GM12878 (cell line): ENCODE data around the gene MARCHF10. TPM values are rescaled to one million over a fixed set of nuclear protein-coding genes. Genes with fewer than 3 reads are reported as not detected.

Source experiments
- ATAC-seq: fragments of 200-7000 bp; cut with Tn5 transposase; 3 replicates; pipeline ENCODE4 v1.9.1; 2020; ENCODE audit warnings: mild to moderate bottlenecking, moderate library complexity
- BruUV-seq: library from RNA; stranded (reverse); fragments of 400-500 nt; replicated peaks from 2 replicates; lab custom pipeline; 2021; lab: Mats Ljungman, UMichigan
- CTCF ChIA-PET: fragments of 300-600 bp; sonication (Branson Sonifier 250); formaldehyde crosslinking; extraction: SDS; loops from one replicate; lab custom pipeline; 2021; ENCODE audit warnings: inconsistent platforms; lab: Yijun Ruan, JAX
- POLR2A ChIA-PET: fragments of 350-600 bp; formaldehyde crosslinking; extraction: SDS; loops from one replicate; lab custom pipeline; 2021; ENCODE audit warnings: inconsistent platforms; lab: Charles Lee
- RAD21 ChIA-PET: fragments of 300-600 bp; sonication (Branson Sonifier 250); formaldehyde crosslinking; loops from one replicate; lab custom pipeline; 2023; ENCODE audit warnings: antibody characterized with exemption; ENCODE audit not compliant: unreplicated experiment; lab: Charles Lee
- SMC1A ChIA-PET: fragments of 300-600 bp; sonication (Branson Sonifier 250); formaldehyde crosslinking; loops from one replicate; lab custom pipeline; 2023; ENCODE audit not compliant: unreplicated experiment, uncharacterized antibody; lab: Charles Lee
- DNase-seq: peaks from one replicate; pipeline ENCODE4 v3.0.0-alpha.2; 2011; ENCODE audit warnings: low read depth, low spot score
- FAIRE-seq: peaks from 3 replicates; lab custom pipeline; 2011; peaks lifted over from hg19 to GRCh38; lab: Jason Lieb, UNC
- H2AFZ ChIP-seq: 2 replicates; pipeline ENCODE4 v1.6.0; 2011; ENCODE audit warnings: low read depth, low read length, control low read depth; ENCODE audit not compliant: control insufficient read depth
- H3K27ac ChIP-seq: 2 replicates; pipeline ENCODE4 v1.5.1; 2011; ENCODE audit warnings: control low read depth; ENCODE audit not compliant: control insufficient read depth, insufficient read depth
- H3K27me3 ChIP-seq, 2 experiments: replicated peaks in 1 of 2; 2 replicates each; pipeline versions ENCODE4 v1.6.0 to v1.6.1; 2011; ENCODE audit warnings: low read length in 1 of 2; ENCODE audit not compliant: control insufficient read depth in 2 of 2, insufficient read depth in 2 of 2
- H3K36me3 ChIP-seq, 2 experiments: 2 replicates each; pipeline ENCODE4 v1.5.1; 2011; ENCODE audit warnings: low read length in 1 of 2; ENCODE audit not compliant: control insufficient read depth in 2 of 2, insufficient read depth in 2 of 2
- H3K4me1 ChIP-seq: 2 replicates; pipeline ENCODE4 v1.6.1; 2011; ENCODE audit warnings: mild to moderate bottlenecking, low read length, moderate library complexity, mixed read lengths; ENCODE audit not compliant: control insufficient read depth, insufficient read depth
- H3K4me2 ChIP-seq: 2 replicates; pipeline ENCODE4 v1.6.0; 2011; ENCODE audit warnings: control low read depth; ENCODE audit not compliant: control insufficient read depth, insufficient read depth
- H3K4me3 ChIP-seq: fragments of 200-600 bp; sonication (generic); 2 replicates; pipeline ENCODE4 v1.5.1; 2016
- H3K79me2 ChIP-seq: 2 replicates; pipeline ENCODE4 v1.6.0; 2011; ENCODE audit warnings: low read length; ENCODE audit not compliant: control insufficient read depth, insufficient read depth
- H3K9ac ChIP-seq: 2 replicates; pipeline ENCODE4 v1.8.0; 2011; ENCODE audit warnings: low read length, control low read depth, mixed read lengths; ENCODE audit not compliant: control insufficient read depth, insufficient read depth
- H3K9me3 ChIP-seq: replicated peaks from 3 replicates; pipeline ENCODE4 v1.5.1; 2011; ENCODE audit warnings: mild to moderate bottlenecking, low read length; ENCODE audit not compliant: control insufficient read depth, insufficient read depth
- H4K20me1 ChIP-seq: 2 replicates; pipeline ENCODE4 v1.6.0; 2011; ENCODE audit not compliant: control insufficient read depth, insufficient read depth
- ATF2 ChIP-seq: IDR thresholded peaks from 2 replicates; pipeline ENCODE4 v1.6.1; 2012; ENCODE audit warnings: low read length, inconsistent platforms
- BCL3 ChIP-seq: IDR thresholded peaks from 2 replicates; pipeline ENCODE4 v1.6.1; 2011; ENCODE audit warnings: borderline replicate concordance, low read depth, mild to moderate bottlenecking, moderate library complexity, low read length; ENCODE audit not compliant: insufficient read depth, poor library complexity, severe bottlenecking
- BMI1 ChIP-seq: fragments of 450-650 bp; IDR thresholded peaks from 2 replicates; pipeline ENCODE4 v1.6.1; 2016; ENCODE audit warnings: mild to moderate bottlenecking, moderate library complexity, borderline replicate concordance
- FOXK2 ChIP-seq: fragments of 450-650 bp; IDR thresholded peaks from 2 replicates; pipeline ENCODE4 v1.6.1; 2017; ENCODE audit warnings: mild to moderate bottlenecking, moderate library complexity
- PKNOX1 ChIP-seq: fragments of 450-650 bp; IDR thresholded peaks from 2 replicates; pipeline ENCODE4 v1.6.1; 2016; ENCODE audit warnings: mild to moderate bottlenecking
- POLR2AphosphoS5 ChIP-seq: IDR thresholded peaks from 2 replicates; pipeline ENCODE4 v1.6.1; 2011; ENCODE audit warnings: mild to moderate bottlenecking, low read length, inconsistent platforms
- REST ChIP-seq: IDR thresholded peaks from 2 replicates; pipeline ENCODE4 v1.6.1; 2012; ENCODE audit warnings: mild to moderate bottlenecking, low read depth, low read length
- SMAD5 ChIP-seq: IDR thresholded peaks from 2 replicates; pipeline ENCODE4 v1.6.1; 2016; ENCODE audit warnings: antibody characterized with exemption, low read depth
- STAT1 ChIP-seq: fragments of 450-650 bp; conservative IDR thresholded peaks from 2 replicates; pipeline ENCODE4 v1.6.1; 2014; ENCODE audit warnings: antibody characterized with exemption, mild to moderate bottlenecking
- TCF7 ChIP-seq: IDR thresholded peaks from 2 replicates; pipeline ENCODE4 v1.6.1; 2014; ENCODE audit warnings: antibody characterized with exemption, borderline replicate concordance
- WGBS: methylation state at CpG from one replicate; pipeline ENCODE4 v1.1.6; 2016; ENCODE audit warnings: low lambda C conversion rate; ENCODE audit not compliant: insufficient replicate concordance, insufficient coverage; ENCODE audit errors: missing lambda C conversion rate; 5-methylcytosine and 5-hydroxymethylcytosine counted together
- in situ Hi-C: fragments of 300-500 bp; cut with MboI; formaldehyde crosslinking; loops from 9 replicates; pipeline ENCODE4 v1.14.3; 2018; ENCODE audit warnings: mixed read lengths
- intact Hi-C: fragments of 100-400 bp; cut with micrococcal nuclease; formaldehyde crosslinking; loops from one replicate; pipeline ENCODE4 v1.14.2; 2022; ENCODE audit not compliant: unreplicated experiment
- polyA plus RNA-seq, 11 experiments: library from polyadenylated mRNA; depleted of rRNA in 4 of 11; unstranded in 6 of 11; stranded (reverse) in 5 of 11; fragments of >200 nt; fragmentation: Nextera tagmentation in 4 of 11; fragmentation: Illumina TruSeq in 1 of 11; extraction: Ambion mirVana in 4 of 11; extraction: Trizol in 1 of 11; gene quantifications; 1 replicate in 1 of 11; 2 replicates in 10 of 11; pipeline versions ENCODE4 v1.2.1 to v1.2.3, GENCODE V29; 2011 to 2016; ENCODE audit warnings: inconsistent platforms in 2 of 11, missing spikeins in 2 of 11, low read depth in 1 of 11
- total RNA-seq, 4 experiments: library from RNA; depleted of rRNA in 3 of 4; stranded (reverse); fragments of >200 nt in 3 of 4; fragmentation: Illumina TruSeq in 1 of 4; extraction: Trizol in 1 of 4; gene quantifications; 2 replicates each; pipeline versions ENCODE4 v1.2.1 to v1.2.3, GENCODE V29; 2013 to 2021

The MARCHF10 gene
- total and polyA plus RNA-seq, 10 of the 15 experiments (the other 5 are each of a cell fraction or from before 2014, with no cell fraction given) = 0.11 to 0.24 TPM; not detected in 8

- WGBS = 80% methylated on average over 4 of the region's 4 CpGs
- H3K9me3 ChIP-seq = no peaks in the 10 kb centered on the region
- DNase-seq = no peak
- FAIRE-seq = no peak
- ChIA-PET RAD21 (no interaction called here), POLR2A (no interaction called here), CTCF (no interaction called here), SMC1A (no interaction called here)
- no peaks in the 10 kb centered on the region for H3K4me1 ChIP-seq
- H3K79me2 ChIP-seq = no peaks in the 10 kb centered on the region
- H3K4me3 ChIP-seq = no peak overlapping the region
- no TSS peak for BruUV-seq
- H3K27ac ChIP-seq = no peak overlapping the region
- H3K27me3 ChIP-seq = no peaks in the 10 kb centered on the region
- no peak overlapping the region for H3K9ac ChIP-seq
- H4K20me1 ChIP-seq = no peaks in the 10 kb centered on the region
- ATAC-seq = no peak
- in situ Hi-C loops (no loop called here), intact Hi-C loops (no loop called here)
- TF ChIP-seq PKNOX1 (no peak), STAT1 (no peak), TCF7 (no peak), POLR2AphosphoS5 (no peak), SMAD5 (no peak), ATF2 (no peak), BMI1 (no peak), FOXK2 (no peak), REST (no peak), BCL3 (no peak)
- H3K4me2 ChIP-seq = no peak overlapping the region
- H2AFZ ChIP-seq = no peak overlapping the region
- no peaks in the 10 kb centered on the region for H3K36me3 ChIP-seq
Observed at GRCh38 chr17:62684179-62684578, 123.9 kb downstream of the MARCHF10 start.
